ENCODE results near the gene RAPGEF2.

The RAPGEF2 gene

DNA sequence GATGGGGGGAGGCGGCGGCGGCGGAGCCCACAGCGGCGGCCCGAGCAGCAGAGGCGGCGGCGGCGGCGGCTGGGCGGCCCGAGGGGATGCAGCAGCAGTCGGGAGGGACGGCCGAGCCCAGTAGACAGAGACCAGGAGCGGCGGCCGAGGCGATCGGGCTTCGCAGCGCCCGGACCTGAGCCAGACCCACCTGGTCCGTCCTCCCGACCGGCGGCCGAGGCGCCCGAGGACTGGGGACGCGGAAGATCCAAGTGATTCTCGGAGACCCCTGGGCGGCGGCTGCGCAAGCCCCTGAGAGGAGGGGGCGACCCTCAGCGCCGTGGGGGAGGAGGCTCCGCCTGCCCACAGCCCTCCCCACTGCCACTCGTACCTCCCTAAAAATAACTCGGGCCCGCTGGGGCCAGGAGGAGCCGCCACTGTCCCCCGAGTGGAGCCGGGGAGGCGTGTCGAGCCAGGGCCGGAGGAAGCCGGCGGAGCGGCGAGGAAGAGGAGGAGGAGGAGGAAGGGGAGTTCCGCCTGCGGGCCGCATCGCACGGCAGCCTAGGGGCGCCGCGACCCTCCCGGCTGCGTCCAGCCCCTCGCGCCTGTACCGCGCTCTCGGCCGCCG lies 608 bp downstream of the RAPGEF2 start:
- TF ChIP-seq, protein P1, sequence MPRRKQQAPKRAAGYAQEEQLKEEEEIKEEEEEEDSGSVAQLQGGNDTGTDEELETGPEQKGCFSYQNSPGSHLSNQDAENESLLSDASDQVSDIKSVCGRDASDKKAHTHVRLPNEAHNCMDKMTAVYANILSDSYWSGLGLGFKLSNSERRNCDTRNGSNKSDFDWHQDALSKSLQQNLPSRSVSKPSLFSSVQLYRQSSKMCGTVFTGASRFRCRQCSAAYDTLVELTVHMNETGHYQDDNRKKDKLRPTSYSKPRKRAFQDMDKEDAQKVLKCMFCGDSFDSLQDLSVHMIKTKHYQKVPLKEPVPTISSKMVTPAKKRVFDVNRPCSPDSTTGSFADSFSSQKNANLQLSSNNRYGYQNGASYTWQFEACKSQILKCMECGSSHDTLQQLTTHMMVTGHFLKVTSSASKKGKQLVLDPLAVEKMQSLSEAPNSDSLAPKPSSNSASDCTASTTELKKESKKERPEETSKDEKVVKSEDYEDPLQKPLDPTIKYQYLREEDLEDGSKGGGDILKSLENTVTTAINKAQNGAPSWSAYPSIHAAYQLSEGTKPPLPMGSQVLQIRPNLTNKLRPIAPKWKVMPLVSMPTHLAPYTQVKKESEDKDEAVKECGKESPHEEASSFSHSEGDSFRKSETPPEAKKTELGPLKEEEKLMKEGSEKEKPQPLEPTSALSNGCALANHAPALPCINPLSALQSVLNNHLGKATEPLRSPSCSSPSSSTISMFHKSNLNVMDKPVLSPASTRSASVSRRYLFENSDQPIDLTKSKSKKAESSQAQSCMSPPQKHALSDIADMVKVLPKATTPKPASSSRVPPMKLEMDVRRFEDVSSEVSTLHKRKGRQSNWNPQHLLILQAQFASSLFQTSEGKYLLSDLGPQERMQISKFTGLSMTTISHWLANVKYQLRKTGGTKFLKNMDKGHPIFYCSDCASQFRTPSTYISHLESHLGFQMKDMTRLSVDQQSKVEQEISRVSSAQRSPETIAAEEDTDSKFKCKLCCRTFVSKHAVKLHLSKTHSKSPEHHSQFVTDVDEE (CRISPR knock-in tag; IDR thresholded peaks at IDR 0.05), result no peak
- TF ChIP-seq ZNF70 (CRISPR knock-in tag; IDR thresholded peaks at IDR 0.05) (no peak), ZC3H10 (CRISPR knock-in tag; IDR thresholded peaks at IDR 0.05) (no peak), ZNF8 (CRISPR knock-in tag; IDR thresholded peaks at IDR 0.05) (no peak), CSDC2 (CRISPR knock-in tag; IDR thresholded peaks at IDR 0.05) (no peak), ARNTL (CRISPR knock-in tag; IDR thresholded peaks at IDR 0.05; ENCODE audit: borderline replicate concordance, low read depth) (no peak), ESRRG (CRISPR knock-in tag; IDR thresholded peaks at IDR 0.05) (no peak), SNAI2 (CRISPR knock-in tag; IDR thresholded peaks at IDR 0.05) (no peak), ZFP30 (CRISPR knock-in tag; IDR thresholded peaks at IDR 0.05) (no peak), GLIS3 (CRISPR knock-in tag; IDR thresholded peaks at IDR 0.05) (no peak), TCF4 (CRISPR knock-in tag; IDR thresholded peaks at IDR 0.05; ENCODE audit: borderline replicate concordance) (no peak), TOX (CRISPR knock-in tag; IDR thresholded peaks at IDR 0.05; ENCODE audit: borderline replicate concordance) (no peak), ZFP3 (CRISPR knock-in tag; IDR thresholded peaks at IDR 0.05) (no peak), OSR1 (CRISPR knock-in tag; IDR thresholded peaks at IDR 0.05) (no peak)
- TF ChIP-seq, protein P2, sequence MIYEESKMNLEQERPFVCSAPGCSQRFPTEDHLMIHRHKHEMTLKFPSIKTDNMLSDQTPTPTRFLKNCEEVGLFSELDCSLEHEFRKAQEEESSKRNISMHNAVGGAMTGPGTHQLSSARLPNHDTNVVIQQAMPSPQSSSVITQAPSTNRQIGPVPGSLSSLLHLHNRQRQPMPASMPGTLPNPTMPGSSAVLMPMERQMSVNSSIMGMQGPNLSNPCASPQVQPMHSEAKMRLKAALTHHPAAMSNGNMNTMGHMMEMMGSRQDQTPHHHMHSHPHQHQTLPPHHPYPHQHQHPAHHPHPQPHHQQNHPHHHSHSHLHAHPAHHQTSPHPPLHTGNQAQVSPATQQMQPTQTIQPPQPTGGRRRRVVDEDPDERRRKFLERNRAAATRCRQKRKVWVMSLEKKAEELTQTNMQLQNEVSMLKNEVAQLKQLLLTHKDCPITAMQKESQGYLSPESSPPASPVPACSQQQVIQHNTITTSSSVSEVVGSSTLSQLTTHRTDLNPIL (CRISPR knock-in tag; IDR thresholded peaks at IDR 0.05; ENCODE audit: low read depth), result no peak
- TF ChIP-seq, protein P3, sequence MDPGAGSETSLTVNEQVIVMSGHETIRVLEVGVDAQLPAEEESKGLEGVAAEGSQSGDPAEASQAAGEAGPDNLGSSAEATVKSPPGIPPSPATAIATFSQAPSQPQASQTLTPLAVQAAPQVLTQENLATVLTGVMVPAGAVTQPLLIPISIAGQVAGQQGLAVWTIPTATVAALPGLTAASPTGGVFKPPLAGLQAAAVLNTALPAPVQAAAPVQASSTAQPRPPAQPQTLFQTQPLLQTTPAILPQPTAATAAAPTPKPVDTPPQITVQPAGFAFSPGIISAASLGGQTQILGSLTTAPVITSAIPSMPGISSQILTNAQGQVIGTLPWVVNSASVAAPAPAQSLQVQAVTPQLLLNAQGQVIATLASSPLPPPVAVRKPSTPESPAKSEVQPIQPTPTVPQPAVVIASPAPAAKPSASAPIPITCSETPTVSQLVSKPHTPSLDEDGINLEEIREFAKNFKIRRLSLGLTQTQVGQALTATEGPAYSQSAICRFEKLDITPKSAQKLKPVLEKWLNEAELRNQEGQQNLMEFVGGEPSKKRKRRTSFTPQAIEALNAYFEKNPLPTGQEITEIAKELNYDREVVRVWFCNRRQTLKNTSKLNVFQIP (CRISPR knock-in tag; IDR thresholded peaks at IDR 0.05; ENCODE audit: borderline replicate concordance, low read depth), result no peak
- TF ChIP-seq, protein P4, sequence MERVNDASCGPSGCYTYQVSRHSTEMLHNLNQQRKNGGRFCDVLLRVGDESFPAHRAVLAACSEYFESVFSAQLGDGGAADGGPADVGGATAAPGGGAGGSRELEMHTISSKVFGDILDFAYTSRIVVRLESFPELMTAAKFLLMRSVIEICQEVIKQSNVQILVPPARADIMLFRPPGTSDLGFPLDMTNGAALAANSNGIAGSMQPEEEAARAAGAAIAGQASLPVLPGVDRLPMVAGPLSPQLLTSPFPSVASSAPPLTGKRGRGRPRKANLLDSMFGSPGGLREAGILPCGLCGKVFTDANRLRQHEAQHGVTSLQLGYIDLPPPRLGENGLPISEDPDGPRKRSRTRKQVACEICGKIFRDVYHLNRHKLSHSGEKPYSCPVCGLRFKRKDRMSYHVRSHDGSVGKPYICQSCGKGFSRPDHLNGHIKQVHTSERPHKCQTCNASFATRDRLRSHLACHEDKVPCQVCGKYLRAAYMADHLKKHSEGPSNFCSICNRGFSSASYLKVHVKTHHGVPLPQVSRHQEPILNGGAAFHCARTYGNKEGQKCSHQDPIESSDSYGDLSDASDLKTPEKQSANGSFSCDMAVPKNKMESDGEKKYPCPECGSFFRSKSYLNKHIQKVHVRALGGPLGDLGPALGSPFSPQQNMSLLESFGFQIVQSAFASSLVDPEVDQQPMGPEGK (CRISPR knock-in tag; IDR thresholded peaks at IDR 0.05; ENCODE audit: borderline replicate concordance), result no peak
- TF ChIP-seq, protein P5, sequence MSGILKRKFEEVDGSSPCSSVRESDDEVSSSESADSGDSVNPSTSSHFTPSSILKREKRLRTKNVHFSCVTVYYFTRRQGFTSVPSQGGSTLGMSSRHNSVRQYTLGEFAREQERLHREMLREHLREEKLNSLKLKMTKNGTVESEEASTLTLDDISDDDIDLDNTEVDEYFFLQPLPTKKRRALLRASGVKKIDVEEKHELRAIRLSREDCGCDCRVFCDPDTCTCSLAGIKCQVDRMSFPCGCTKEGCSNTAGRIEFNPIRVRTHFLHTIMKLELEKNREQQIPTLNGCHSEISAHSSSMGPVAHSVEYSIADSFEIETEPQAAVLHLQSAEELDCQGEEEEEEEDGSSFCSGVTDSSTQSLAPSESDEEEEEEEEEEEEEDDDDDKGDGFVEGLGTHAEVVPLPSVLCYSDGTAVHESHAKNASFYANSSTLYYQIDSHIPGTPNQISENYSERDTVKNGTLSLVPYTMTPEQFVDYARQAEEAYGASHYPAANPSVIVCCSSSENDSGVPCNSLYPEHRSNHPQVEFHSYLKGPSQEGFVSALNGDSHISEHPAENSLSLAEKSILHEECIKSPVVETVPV (CRISPR knock-in tag; IDR thresholded peaks at IDR 0.05), result no peak

DNA sequence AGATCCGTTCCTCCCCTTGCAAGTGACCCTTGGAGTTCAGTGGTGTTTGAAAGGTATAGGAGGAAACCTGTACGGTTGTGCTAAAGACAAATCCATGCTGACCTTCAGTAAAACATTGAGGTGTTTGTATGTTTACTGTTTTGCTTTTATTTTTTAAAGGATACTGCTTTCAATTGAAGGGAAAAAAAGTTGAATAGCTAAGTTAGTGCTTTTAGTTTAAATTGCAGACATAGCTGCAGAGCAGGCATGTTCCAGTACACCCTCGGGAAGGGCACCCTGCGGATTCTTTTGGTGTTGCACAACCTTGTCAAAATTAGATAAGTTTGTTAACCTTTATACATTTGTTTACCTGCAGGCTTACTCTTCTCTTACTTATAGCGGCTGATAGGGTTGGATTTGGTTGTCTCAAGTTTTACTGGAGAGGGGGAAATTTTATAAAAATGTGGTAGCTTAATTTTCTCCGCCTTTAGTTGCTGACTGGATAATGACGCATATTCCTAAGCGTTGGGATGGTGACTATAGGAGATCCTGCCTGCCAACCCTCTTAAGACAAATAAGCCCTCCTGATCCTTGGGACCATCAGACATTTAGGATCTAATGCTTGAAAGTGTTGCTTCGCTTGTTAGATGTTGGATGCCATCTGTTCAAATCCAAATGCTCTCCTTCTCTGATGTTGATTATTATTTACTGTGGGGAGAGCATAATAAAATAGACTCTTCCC lies 2.0 kb downstream of the RAPGEF2 start:
- peak; percentile 35 for ATAC-seq
- TF ChIP-seq, protein P5 (CRISPR knock-in tag; IDR thresholded peaks at IDR 0.05), result no peak
- no peak for TF ChIP-seq ZC3H10 (CRISPR knock-in tag; IDR thresholded peaks at IDR 0.05)
- no peak for TF ChIP-seq ARNTL (CRISPR knock-in tag; IDR thresholded peaks at IDR 0.05; ENCODE audit: borderline replicate concordance, low read depth)
- TF ChIP-seq, protein P1 (CRISPR knock-in tag; IDR thresholded peaks at IDR 0.05), result no peak
- TF ChIP-seq TOX (CRISPR knock-in tag; IDR thresholded peaks at IDR 0.05; ENCODE audit: borderline replicate concordance), result no peak
- TF ChIP-seq OSR1 (CRISPR knock-in tag; IDR thresholded peaks at IDR 0.05), result no peak
- TF ChIP-seq, protein P3 (CRISPR knock-in tag; IDR thresholded peaks at IDR 0.05; ENCODE audit: borderline replicate concordance, low read depth), result no peak
- no peak for TF ChIP-seq ZNF8 (CRISPR knock-in tag; IDR thresholded peaks at IDR 0.05)
- no peak for TF ChIP-seq RARB (CRISPR knock-in tag; IDR thresholded peaks at IDR 0.05)

More for the DNA sequence above, 608 bp downstream of the RAPGEF2 start:
- ATAC-seq, result peak; percentile 21
